GM21447 (cell line): ENCODE measurements around the gene ADGRV1.

Experiments used
- ATAC-seq: cut with Tn5 transposase; IDR thresholded peaks from one replicate; pipeline ENCODE4 v1.9.1; 2021; ENCODE audit not compliant: unreplicated experiment

Gene ADGRV1

DNA sequence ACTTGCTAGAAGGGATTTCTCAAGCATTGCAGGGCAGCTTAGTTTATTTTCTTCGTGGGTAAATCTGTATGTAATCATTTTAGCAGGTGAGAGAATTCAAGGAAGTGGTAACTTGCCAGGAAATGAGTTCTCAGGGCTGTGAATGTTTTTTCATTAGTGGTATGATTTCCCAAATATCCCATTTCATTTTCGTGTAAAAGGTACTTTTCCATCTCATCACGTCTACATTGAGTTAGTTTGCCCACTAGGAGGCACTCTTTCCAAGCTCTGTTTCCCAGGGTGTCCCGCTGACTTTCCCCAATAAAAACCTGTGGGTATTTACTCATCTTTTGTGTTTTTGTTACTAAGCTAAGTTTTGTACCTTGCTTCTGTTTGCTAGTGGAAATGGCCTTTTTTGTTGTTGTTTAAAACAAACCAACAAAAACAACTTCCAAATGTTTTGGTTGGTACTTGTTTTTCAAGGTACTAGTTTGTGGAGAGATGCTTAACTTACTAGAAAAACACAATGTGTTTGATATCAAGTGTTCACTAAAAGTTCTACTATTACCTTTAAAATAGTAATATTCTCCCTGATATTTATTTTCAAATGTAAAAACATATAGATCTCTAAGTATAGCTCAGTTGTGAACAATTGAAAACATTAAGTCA lies 373.6 kb downstream of the ADGRV1 start:
- ATAC-seq = peak; percentile 87

- ATAC-seq = no peak
Measured at GRCh38 chr5:90933298-90933697, 374.7 kb downstream of the ADGRV1 start.

DNA sequence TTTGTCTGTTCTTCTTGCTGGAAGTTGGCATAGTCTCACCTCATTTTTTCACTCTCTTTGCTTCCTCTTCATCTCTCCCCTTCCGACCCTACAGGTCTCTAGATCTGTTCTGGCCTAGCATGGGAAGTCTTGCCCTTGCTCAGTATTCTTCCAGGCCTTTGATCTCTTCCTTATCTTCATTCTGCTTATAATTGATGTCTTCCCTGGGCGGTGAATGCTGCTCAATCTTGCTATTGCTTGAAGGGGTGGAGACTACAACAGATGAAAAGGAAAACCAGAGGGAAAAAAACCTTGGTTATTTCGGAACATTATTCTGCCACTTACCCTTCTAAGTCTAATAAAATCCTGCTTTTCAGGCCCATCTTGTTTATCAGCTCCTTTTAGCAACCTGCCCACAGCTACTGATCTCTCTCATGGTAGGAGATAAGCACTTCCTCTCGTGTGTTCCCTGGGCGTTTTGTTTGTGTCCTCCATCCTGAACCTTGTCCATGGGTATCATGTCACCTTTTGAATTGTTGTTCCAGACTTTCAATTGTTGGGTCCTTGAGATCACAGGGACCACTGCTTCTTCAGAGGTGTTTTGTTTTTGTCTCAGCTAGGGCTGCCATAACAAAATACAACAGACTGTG lies 375.6 kb downstream of the ADGRV1 start:
- ATAC-seq = no peak

- no peak for ATAC-seq
Measured at GRCh38 chr5:90934738-90935137, 376.1 kb downstream of the ADGRV1 start.

DNA sequence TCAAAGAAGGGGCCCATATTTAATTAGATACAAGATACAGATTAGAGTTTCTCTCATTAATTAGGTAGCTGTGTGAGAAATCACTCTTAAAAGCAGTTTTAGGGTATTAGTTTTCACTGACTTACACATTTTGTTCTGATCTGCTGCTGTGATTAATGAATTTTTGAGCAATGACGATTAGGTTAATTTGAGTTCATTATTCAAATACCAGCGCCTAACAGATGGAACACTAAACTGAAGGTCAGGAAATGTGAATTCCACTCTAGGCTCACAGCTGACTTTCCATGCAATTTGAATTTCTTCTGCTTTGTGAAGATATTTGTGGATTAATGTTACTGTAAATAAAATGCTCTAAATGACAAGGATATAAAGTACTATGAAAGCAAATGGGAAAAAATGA lies 380.6 kb downstream of the ADGRV1 start:
- no peak for ATAC-seq

GRCh38 chr5:90940227-90940995 lies 381.8 kb downstream of the ADGRV1 start:
- ATAC-seq = peak; percentile 100

DNA sequence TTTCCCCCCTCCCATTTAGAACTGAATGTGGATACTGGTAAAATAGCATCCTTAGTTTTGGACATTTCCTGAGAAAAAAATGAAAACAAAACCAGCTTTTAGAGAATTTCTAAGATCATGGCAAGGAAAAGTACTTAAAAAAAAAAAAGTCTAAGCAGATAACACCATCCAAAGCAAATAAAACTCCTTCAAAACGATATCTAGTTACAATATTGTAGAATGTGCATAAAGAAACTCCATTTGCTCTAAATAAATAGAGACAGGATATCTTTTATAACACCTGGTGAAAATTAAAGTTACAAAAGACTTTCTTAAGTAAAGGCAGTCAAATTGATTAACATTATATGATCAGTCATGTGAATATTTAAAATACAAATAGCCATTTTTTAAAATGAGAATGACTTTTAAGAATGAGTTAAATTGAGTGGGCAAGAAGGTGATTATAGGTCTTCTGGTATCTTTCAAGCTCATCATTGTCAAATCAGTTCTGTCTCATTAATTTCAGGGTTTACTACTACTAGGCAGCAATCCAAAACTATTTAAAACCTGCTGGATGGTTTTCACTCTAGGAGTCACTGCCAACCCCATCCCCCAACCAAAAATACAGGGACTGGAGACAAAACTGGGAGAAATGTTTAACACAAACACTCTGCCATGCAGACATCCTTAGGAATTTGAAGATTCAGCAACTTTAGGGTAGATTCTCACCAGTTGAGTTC lies 382.6 kb downstream of the ADGRV1 start:
- no peak for ATAC-seq

DNA sequence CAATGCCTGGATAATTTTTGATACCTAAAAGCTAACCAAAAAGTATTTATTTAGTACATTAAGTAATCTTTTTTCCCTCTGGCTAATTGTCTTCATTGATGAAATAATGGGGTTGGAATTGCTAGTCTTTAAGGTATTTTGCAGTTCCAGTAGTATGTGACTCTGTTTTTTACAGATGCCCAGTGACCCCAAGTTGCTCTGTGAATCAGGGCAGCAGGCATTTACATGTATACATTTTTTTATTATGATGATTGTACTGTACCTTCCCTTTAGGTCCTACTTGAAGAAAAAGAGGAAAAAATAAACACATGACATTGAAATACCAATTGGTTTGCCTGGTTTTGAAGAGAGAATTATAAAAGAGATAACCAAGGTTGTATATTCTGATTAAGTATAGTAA lies 385.5 kb downstream of the ADGRV1 start:
- no peak for ATAC-seq

GRCh38 chr5:90947667-90948066 lies 389.1 kb downstream of the ADGRV1 start:
- ATAC-seq = no peak

- ATAC-seq = no peak
Measured at GRCh38 chr5:90948969-90949368, 390.4 kb downstream of the ADGRV1 start.

DNA sequence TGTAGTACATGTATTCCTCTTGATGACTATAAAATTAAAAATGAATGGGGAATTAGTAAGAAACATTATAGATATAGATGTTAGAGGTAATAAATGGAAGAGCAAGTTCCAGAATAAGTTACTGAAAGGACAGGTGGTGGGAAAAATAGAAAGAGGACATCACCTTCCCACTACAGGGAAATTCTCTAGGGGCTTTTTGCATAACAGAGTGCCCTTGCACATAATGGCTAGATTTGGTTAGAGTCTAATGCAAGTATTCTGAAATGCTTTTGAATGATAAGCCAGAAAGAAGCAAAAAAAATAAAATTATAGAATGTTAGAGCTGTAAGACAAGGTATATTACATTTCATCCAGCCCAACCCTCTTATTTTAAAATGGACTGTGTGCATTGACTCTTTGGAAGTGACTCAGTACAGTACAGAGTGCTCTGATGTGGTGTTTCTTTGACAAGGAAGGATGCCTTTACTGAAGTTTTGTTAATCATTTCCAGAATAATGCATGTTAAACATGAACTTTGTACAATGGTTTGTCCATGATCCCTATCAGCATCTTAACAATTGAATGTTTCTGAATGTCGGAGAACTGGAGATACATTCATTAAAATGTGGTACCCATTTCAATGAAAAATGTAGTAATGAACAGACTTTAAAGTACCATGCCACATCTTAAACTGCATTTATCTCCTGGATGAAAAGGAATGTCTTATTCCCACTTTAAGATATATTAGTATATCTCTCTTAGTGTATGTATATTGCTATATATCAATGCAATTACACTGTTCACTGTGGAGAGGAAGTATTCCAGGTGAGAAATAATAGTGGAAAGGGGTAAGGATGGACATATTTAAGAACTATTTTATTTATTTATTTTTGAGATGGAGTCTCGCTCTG lies 391.1 kb downstream of the ADGRV1 start:
- peak; percentile 58 for ATAC-seq

DNA sequence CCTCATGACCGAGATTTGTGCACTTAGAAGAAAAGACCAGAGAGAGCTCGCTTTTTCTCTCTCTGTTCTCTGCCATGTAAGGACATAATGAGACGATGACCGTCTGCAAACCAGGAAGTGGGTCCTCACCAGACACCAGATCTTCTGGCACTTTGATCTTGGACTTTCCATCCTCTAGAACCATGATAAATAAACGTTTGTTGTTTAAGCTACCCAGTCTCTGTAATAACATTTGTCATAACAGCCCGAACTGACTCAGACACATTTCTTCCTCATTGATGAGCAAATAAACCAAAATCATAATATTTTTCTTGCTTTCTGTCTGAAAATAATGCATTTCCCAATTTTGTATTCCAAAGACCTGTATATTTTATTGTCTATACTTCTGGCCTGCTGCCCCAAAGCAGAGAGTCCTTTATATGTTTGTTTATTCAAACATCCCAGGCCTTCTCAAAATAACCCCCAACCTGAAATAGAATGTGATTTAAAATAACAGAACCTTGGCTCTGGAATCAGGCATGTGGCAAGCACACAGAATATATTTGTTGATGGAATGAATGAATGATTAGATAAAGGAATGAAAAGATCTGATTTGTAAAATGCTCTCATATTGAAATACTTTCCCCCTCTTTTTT lies 396.5 kb downstream of the ADGRV1 start:
- no peak for ATAC-seq

DNA sequence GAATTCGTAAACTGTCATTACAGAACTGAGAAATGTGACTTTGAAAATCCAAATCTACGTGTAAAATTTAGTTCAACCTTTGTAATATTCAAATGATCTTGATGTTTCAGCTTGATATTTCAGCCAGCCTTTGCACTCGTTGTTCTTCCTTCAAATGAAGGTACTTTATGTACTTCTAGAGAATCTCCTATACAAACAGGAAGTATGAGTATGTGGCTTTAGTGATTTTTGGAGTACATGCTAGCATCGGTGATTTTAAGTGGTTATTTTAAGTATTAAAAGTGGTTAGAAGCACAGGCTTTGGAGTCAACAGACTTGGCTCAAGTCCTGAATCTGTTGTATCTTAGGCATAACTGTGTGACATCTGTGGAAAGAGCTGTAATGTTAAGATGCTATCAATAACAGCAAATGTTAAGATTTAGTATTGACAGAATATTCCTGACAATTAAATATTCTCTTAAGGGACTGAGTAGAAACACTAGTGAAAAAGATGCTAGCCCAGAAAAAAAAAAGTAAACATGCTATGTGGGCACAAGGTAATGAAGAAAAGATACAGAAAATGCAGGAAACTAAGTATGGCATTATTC lies 398.0 kb downstream of the ADGRV1 start:
- ATAC-seq = no peak

- ATAC-seq = no peak
Measured at GRCh38 chr5:90957906-90958305, 399.3 kb downstream of the ADGRV1 start.

- no peak for ATAC-seq
Measured at GRCh38 chr5:90959262-90959661, 400.7 kb downstream of the ADGRV1 start.

- ATAC-seq = no peak
Measured at GRCh38 chr5:90962481-90962880, 403.9 kb downstream of the ADGRV1 start.

DNA sequence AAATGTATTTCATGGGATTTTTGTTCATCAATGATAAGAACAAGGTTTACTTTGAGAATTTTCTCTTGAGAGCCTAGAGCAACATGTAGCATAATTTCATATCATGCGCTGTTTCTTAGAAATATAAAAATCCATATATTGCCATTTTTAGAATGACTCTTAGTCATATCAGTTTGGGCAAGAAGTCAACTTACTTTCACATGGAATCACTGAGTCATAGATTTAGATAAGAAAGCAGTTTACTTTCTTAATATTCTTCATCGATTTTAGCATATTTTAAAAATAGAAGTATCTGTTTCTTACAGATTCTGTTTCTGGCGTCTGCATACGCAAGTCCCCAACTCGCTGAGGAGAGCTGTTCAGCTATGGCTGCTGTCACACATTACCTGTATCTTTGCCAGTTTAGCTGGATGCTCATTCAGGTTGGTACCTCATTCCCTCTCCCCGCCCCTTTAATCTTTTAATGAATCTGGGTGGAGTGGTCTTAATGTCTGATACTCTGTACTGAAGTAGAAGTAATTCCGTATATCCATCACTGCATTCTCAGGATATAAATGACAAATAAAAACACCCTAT lies 406.6 kb downstream of the ADGRV1 start:
- no peak for ATAC-seq

DNA sequence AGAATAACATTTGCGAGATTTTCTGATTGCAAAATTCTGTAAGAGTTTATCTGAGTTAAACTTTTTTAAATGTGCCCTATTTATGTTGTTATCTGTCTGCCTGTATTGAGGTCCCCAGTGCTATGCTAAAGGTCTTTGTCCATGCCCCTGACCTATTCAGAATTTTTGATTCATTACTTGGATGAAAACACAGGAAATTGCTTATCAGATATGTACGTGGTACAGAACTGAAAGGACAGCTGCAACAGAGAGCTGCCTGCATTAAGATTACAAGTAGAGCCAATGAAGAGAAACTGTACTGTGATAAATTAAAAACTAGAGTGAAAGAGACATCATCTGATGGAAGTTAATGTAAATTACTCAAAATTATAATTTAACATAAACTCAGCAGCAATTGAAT lies 408.8 kb downstream of the ADGRV1 start:
- no peak for ATAC-seq

- ATAC-seq = no peak
Measured at GRCh38 chr5:90967851-90968250, 409.3 kb downstream of the ADGRV1 start.
